ENCODE data around the gene VPREB3.

DNA sequence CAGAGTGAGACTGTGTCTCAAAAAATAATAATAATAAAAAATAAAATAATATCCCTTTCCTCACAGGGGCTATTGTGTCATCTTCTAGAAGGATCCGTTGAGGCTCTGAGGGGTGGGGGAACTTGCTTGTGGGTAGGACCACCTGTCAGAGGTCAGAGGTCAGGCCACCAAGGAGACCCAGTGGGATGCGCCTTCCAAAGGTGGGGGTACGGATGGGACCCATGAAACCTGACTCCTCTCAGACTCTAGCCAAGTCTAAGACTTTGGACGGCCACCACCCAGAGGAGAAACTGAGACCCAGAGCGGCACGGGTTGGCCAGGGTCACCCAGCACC is 18.1 kb upstream of the VPREB3 start:
- TF ChIP-seq, protein P1, sequence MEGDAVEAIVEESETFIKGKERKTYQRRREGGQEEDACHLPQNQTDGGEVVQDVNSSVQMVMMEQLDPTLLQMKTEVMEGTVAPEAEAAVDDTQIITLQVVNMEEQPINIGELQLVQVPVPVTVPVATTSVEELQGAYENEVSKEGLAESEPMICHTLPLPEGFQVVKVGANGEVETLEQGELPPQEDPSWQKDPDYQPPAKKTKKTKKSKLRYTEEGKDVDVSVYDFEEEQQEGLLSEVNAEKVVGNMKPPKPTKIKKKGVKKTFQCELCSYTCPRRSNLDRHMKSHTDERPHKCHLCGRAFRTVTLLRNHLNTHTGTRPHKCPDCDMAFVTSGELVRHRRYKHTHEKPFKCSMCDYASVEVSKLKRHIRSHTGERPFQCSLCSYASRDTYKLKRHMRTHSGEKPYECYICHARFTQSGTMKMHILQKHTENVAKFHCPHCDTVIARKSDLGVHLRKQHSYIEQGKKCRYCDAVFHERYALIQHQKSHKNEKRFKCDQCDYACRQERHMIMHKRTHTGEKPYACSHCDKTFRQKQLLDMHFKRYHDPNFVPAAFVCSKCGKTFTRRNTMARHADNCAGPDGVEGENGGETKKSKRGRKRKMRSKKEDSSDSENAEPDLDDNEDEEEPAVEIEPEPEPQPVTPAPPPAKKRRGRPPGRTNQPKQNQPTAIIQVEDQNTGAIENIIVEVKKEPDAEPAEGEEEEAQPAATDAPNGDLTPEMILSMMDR (IDR thresholded peaks at IDR 0.05): no peak
- TF ChIP-seq POLR2A (IDR thresholded peaks at IDR 0.05): no peak

All from adrenal gland (tissue), 5 donors.